HG03460 (cell line): ENCODE measurements around the gene UGT1A8.
"Not testable (repeated sequence)": the region's sequence is repeated elsewhere in the genome, so short reads cannot be mapped to it uniquely, and the experiment has no call there.

Source experiments
- ATAC-seq: cut with Tn5 transposase; IDR thresholded peaks from one replicate; pipeline ENCODE4 v1.9.1; 2021; ENCODE audit not compliant: unreplicated experiment

The UGT1A8 gene

GRCh38 chr2:233638836-233639235 is 21.4 kb downstream of the UGT1A8 start:
- ATAC-seq, result no peak

- ATAC-seq, result no peak
Measured at GRCh38 chr2:233639860-233640259, 22.4 kb downstream of the UGT1A8 start.

GRCh38 chr2:233643128-233643527 is 25.7 kb downstream of the UGT1A8 start:
- no peak for ATAC-seq

GRCh38 chr2:233646033-233646432 is 28.6 kb downstream of the UGT1A8 start:
- ATAC-seq, result not testable (repeated sequence)

- ATAC-seq, result no peak
Measured at GRCh38 chr2:233650981-233651380, 33.5 kb downstream of the UGT1A8 start.

GRCh38 chr2:233651430-233651829 is 34.0 kb downstream of the UGT1A8 start:
- ATAC-seq, result no peak

- ATAC-seq, result no peak
Measured at GRCh38 chr2:233654501-233654900, 37.1 kb downstream of the UGT1A8 start.

- no peak for ATAC-seq
Measured at GRCh38 chr2:233655043-233655442, 37.6 kb downstream of the UGT1A8 start.

- ATAC-seq, result not testable (repeated sequence)
Measured at GRCh38 chr2:233655943-233656342, 38.5 kb downstream of the UGT1A8 start.

- ATAC-seq, result no peak
Measured at GRCh38 chr2:233656443-233656842, 39.0 kb downstream of the UGT1A8 start.

GRCh38 chr2:233658610-233659009 is 41.2 kb downstream of the UGT1A8 start:
- no peak for ATAC-seq

GRCh38 chr2:233663911-233664310 is 46.5 kb downstream of the UGT1A8 start:
- no peak for ATAC-seq

- no peak for ATAC-seq
Measured at GRCh38 chr2:233668605-233669260, 51.3 kb downstream of the UGT1A8 start.

GRCh38 chr2:233671290-233672161 is 54.1 kb downstream of the UGT1A8 start, which contains the start of gene UGT1A9:
Gene UGT1A9 (plus strand): TSS chr2:233671898. CDS start chr2:233671935, 37 bp downstream.
- ATAC-seq, result no peak

GRCh38 chr2:233672886-233673285 is 55.5 kb downstream of the UGT1A8 start:
- no peak for ATAC-seq

GRCh38 chr2:233673896-233674295 is 56.5 kb downstream of the UGT1A8 start:
- no peak for ATAC-seq

GRCh38 chr2:233674314-233674713 is 56.9 kb downstream of the UGT1A8 start:
- ATAC-seq, result no peak

- ATAC-seq, result no peak
Measured at GRCh38 chr2:233674995-233675394, 57.6 kb downstream of the UGT1A8 start.

- no peak for ATAC-seq
Measured at GRCh38 chr2:233676046-233676445, 58.6 kb downstream of the UGT1A8 start.

- no peak for ATAC-seq
Measured at GRCh38 chr2:233679196-233679595, 61.8 kb downstream of the UGT1A8 start.

GRCh38 chr2:233680361-233681045 is 63.1 kb downstream of the UGT1A8 start:
- ATAC-seq, result no peak
